HCT116 (cell line): ENCODE measurements around the gene TSPAN13. TPM values are rescaled to one million over a fixed set of nuclear protein-coding genes. Genes with fewer than 3 reads are reported as not detected.

Experiments
- ATAC-seq: fragments of 200-7000 bp; cut with Tn5 transposase; 2 replicates; pipeline ENCODE4 v1.9.1; 2020; ENCODE audit warnings: mild to moderate bottlenecking, moderate library complexity
- BruUV-seq: library from RNA; stranded (reverse); fragments of 400-500 nt; replicated peaks from 2 replicates; lab custom pipeline; 2021; lab: Mats Ljungman, UMichigan
- CTCF ChIA-PET: fragments of 300-600 bp; sonication (Branson Sonifier 250); formaldehyde crosslinking; loops from one replicate; lab custom pipeline; 2021; ENCODE audit warnings: antibody characterized with exemption; lab: Charles Lee
- POLR2A ChIA-PET: fragments of 300-600, 350-600 bp; sonication (Branson Sonifier 250); formaldehyde crosslinking; loops from one replicate; lab custom pipeline; 2021; ENCODE audit warnings: antibody characterized with exemption; lab: Charles Lee
- RAD21 ChIA-PET, 2 experiments: fragments of 300-600 bp; sonication (Branson Sonifier 250); formaldehyde crosslinking; loops; one replicate each; lab custom pipeline; 2023; ENCODE audit warnings: low total read pairs in 2 of 2; ENCODE audit not compliant: uncharacterized antibody in 2 of 2, unreplicated experiment in 2 of 2, low non-redundant PET in 1 of 2; lab: Charles Lee
- DNase-seq: peaks from one replicate; pipeline ENCODE4 v3.0.0-alpha.2; 2010; ENCODE audit warnings: low read depth, low spot score
- H2AFZ ChIP-seq: fragments of 200-600 bp; shearing (Covaris generic), sonication (generic); 2 replicates; pipeline ENCODE4 v1.6.1; 2017; ENCODE audit warnings: low read depth, mixed run types, mixed read lengths, antibody characterized with exemption, low read length; ENCODE audit not compliant: poor library complexity, severe bottlenecking
- H3K27ac ChIP-seq: 2 replicates; pipeline ENCODE4 v1.5.1; 2012; ENCODE audit warnings: low read depth, low read length
- H3K27me3 ChIP-seq: fragments of 200-600 bp; sonication (generic); 2 replicates; pipeline ENCODE4 v1.6.1; 2016; ENCODE audit warnings: mixed run types, low read length, mixed read lengths; ENCODE audit not compliant: insufficient read depth
- H3K36me3 ChIP-seq, 2 experiments: fragments of 200-500 bp in 1 of 2; fragments of 200-600 bp in 1 of 2; sonication (Bioruptor generic) in 1 of 2; sonication (generic) in 1 of 2; 2 replicates each; pipeline versions ENCODE4 v1.5.1 to v1.6.1; 2014 to 2016; ENCODE audit warnings: low read length in 2 of 2, inconsistent platforms in 1 of 2, mixed read lengths in 1 of 2, mixed run types in 1 of 2; ENCODE audit not compliant: insufficient read depth in 2 of 2, control insufficient read depth in 1 of 2
- H3K4me1 ChIP-seq, 2 experiments: fragments of 200-600 bp in 1 of 2; sonication (generic) in 1 of 2; 2 replicates each; pipeline versions ENCODE4 v1.5.1 to v1.6.1; 2012 to 2017; ENCODE audit warnings: low read length in 2 of 2, inconsistent platforms in 1 of 2, mild to moderate bottlenecking in 1 of 2, mixed read lengths in 1 of 2, mixed run types in 1 of 2, moderate library complexity in 1 of 2; ENCODE audit not compliant: insufficient read depth in 2 of 2, control insufficient read depth in 1 of 2
- H3K4me2 ChIP-seq: fragments of 200-600 bp; sonication (generic); 2 replicates; pipeline ENCODE4 v1.6.1; 2017; ENCODE audit warnings: mixed run types, low read length, mixed read lengths
- H3K4me3 ChIP-seq, 2 experiments: fragments of 200-600 bp in 1 of 2; sonication (generic) in 1 of 2; replicated peaks in 1 of 2; 2 replicates each; pipeline ENCODE4 v1.5.1; 2011 to 2016; ENCODE audit warnings: low read length in 2 of 2, control low read depth in 1 of 2, low read depth in 1 of 2, mild to moderate bottlenecking in 1 of 2, mixed read lengths in 1 of 2, mixed run types in 1 of 2
- H3K79me2 ChIP-seq: fragments of 200-600 bp; sonication (generic); 2 replicates; pipeline ENCODE4 v1.6.1; 2017; ENCODE audit warnings: mild to moderate bottlenecking, mixed run types, low read length, moderate library complexity, mixed read lengths; ENCODE audit not compliant: insufficient read depth
- H3K9ac ChIP-seq: fragments of 200-600 bp; sonication (generic); 2 replicates; pipeline ENCODE4 v1.6.1; 2016; ENCODE audit warnings: low read length, mixed read lengths
- H3K9me2 ChIP-seq: fragments of 200-600 bp; sonication (generic), shearing (Covaris generic); 2 replicates; pipeline ENCODE4 v1.6.1; 2017; ENCODE audit warnings: mixed run types, mild to moderate bottlenecking, moderate library complexity; ENCODE audit not compliant: insufficient read depth
- H3K9me3 ChIP-seq, 2 experiments: fragments of 200-500 bp in 1 of 2; fragments of 200-600 bp in 1 of 2; sonication (Bioruptor generic) in 1 of 2; sonication (generic) in 1 of 2; 2 replicates each; pipeline ENCODE4 v1.6.1; 2014 to 2017; ENCODE audit warnings: low read length in 2 of 2, mixed read lengths in 2 of 2, inconsistent platforms in 1 of 2, low read depth in 1 of 2, mild to moderate bottlenecking in 1 of 2, mixed run types in 1 of 2, moderate library complexity in 1 of 2; ENCODE audit not compliant: control insufficient read depth in 1 of 2, insufficient read depth in 1 of 2
- H4K20me1 ChIP-seq: fragments of 200-600 bp; sonication (generic), shearing (Covaris generic); 2 replicates; pipeline ENCODE4 v1.6.1; 2017; ENCODE audit warnings: mixed run types, mild to moderate bottlenecking, moderate library complexity; ENCODE audit not compliant: insufficient read depth
- EGR1 ChIP-seq: IDR thresholded peaks from 2 replicates; pipeline ENCODE4 v1.6.1; 2012; ENCODE audit warnings: low read depth
- EZH2 ChIP-seq: fragments of 200-600 bp; sonication (generic); IDR thresholded peaks from 2 replicates; pipeline ENCODE4 v1.6.1; 2017; ENCODE audit warnings: antibody characterized with exemption, mixed run types
- FOSL1 ChIP-seq: IDR thresholded peaks from 2 replicates; pipeline ENCODE4 v1.6.1; 2012; ENCODE audit warnings: low read depth
- POLR2A ChIP-seq: IDR thresholded peaks from 2 replicates; pipeline ENCODE4 v1.7.0; 2011; ENCODE audit warnings: borderline replicate concordance; ENCODE audit not compliant: insufficient read depth, insufficient read length; ENCODE audit errors: extremely low read depth
- RAD21 ChIP-seq: IDR thresholded peaks from 2 replicates; pipeline ENCODE4 v1.6.1; 2012; ENCODE audit warnings: low read depth, mild to moderate bottlenecking
- ZNF274 ChIP-seq: fragments of 200-500 bp; sonication (Bioruptor generic); IDR thresholded peaks from 2 replicates; pipeline ENCODE4 v1.6.1; 2014; ENCODE audit warnings: mild to moderate bottlenecking, low read depth, low read length, inconsistent platforms
- intact Hi-C: fragments of 100-400 bp; cut with micrococcal nuclease; formaldehyde crosslinking; loops from 2 replicates; pipeline ENCODE4 v1.10.0; 2022
- total RNA-seq: library from RNA; stranded (reverse); gene quantifications from one replicate; pipeline ENCODE4 v1.2.1, GENCODE V29; 2021; ENCODE audit not compliant: unreplicated experiment
- TF ChIP-seq, protein P1 (sequence below): IDR thresholded peaks from 2 replicates; pipeline ENCODE4 v1.6.1; 2011; ENCODE audit warnings: mild to moderate bottlenecking, low read length, moderate library complexity; ENCODE audit not compliant: insufficient replicate concordance; ENCODE audit errors: extremely low read depth
- TF ChIP-seq, protein P2 (sequence below): IDR thresholded peaks from 2 replicates; pipeline ENCODE4 v1.6.1; 2012
- TF ChIP-seq, protein P3 (sequence below), 3 experiments: fragments of 200-600 bp in 1 of 3; sonication (generic) in 1 of 3; IDR thresholded peaks in 2 of 3; conservative IDR thresholded peaks in 1 of 3; 2 replicates each; pipeline ENCODE4 v1.5.1; 2012 to 2017; ENCODE audit warnings: low read depth in 2 of 3, low read length in 2 of 3, antibody characterized with exemption in 1 of 3, borderline replicate concordance in 1 of 3, control low read depth in 1 of 3, mild to moderate bottlenecking in 1 of 3, mixed read lengths in 1 of 3, mixed run types in 1 of 3, moderate library complexity in 1 of 3; ENCODE audit not compliant: insufficient read depth in 1 of 3

TSPAN13 gene
- total RNA-seq, 1 experiment from 2014 or later: 18.5 TPM

DNA sequence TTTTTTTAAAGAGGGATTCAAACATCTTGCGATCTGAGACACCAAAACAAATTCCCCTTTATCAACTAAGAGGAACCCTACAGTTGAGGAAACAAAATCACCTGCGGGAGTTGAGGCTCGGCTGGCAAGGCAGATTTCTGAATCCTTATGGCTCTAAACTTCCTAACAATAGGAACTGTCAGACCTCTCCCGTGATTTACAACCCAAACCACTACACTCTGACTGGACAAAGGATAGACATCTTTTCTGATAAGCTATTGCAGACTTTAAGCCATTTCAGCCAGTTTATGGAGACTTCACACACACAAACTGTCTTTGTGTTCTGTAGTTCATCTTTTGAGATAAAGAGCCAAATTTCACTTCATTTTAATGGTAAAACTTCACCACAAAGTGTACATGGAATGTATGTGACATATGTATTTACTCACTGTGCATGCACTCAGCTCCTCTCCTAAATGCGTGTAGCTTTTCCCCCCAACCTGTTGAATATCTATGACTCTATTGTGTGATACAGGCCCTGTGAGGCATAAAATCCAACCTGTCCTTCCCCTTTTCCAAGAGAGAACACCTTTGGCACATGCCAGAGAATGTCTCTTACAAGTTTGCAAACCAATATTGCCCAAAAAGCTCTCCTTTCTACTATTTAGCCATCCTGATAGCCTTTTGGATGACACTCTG is 15.4 kb upstream of the TSPAN13 start:
- no peak overlapping the region for H3K9ac ChIP-seq
- CTCF ChIA-PET: no interaction called here
- H3K4me2 ChIP-seq: no peak overlapping the region
- H3K9me3 ChIP-seq: no peaks in the 10 kb centered on the region
- RAD21 ChIA-PET: no interaction called here
- no peaks in the 10 kb centered on the region for H3K27me3 ChIP-seq
- no peaks in the 10 kb centered on the region for H4K20me1 ChIP-seq
- ATAC-seq: no peak
- H3K9me2 ChIP-seq: no peaks in the 10 kb centered on the region
- TF ChIP-seq ZNF274 (no peak), EGR1 (no peak), POLR2A (no peak), RAD21 (no peak), FOSL1 (no peak), EZH2 (no peak)
- TF ChIP-seq, protein P1, sequence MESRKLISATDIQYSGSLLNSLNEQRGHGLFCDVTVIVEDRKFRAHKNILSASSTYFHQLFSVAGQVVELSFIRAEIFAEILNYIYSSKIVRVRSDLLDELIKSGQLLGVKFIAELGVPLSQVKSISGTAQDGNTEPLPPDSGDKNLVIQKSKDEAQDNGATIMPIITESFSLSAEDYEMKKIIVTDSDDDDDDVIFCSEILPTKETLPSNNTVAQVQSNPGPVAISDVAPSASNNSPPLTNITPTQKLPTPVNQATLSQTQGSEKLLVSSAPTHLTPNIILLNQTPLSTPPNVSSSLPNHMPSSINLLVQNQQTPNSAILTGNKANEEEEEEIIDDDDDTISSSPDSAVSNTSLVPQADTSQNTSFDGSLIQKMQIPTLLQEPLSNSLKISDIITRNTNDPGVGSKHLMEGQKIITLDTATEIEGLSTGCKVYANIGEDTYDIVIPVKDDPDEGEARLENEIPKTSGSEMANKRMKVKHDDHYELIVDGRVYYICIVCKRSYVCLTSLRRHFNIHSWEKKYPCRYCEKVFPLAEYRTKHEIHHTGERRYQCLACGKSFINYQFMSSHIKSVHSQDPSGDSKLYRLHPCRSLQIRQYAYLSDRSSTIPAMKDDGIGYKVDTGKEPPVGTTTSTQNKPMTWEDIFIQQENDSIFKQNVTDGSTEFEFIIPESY: no peak
- TF ChIP-seq, protein P2, sequence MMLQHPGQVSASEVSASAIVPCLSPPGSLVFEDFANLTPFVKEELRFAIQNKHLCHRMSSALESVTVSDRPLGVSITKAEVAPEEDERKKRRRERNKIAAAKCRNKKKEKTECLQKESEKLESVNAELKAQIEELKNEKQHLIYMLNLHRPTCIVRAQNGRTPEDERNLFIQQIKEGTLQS: no peak
- TF ChIP-seq, protein P3, sequence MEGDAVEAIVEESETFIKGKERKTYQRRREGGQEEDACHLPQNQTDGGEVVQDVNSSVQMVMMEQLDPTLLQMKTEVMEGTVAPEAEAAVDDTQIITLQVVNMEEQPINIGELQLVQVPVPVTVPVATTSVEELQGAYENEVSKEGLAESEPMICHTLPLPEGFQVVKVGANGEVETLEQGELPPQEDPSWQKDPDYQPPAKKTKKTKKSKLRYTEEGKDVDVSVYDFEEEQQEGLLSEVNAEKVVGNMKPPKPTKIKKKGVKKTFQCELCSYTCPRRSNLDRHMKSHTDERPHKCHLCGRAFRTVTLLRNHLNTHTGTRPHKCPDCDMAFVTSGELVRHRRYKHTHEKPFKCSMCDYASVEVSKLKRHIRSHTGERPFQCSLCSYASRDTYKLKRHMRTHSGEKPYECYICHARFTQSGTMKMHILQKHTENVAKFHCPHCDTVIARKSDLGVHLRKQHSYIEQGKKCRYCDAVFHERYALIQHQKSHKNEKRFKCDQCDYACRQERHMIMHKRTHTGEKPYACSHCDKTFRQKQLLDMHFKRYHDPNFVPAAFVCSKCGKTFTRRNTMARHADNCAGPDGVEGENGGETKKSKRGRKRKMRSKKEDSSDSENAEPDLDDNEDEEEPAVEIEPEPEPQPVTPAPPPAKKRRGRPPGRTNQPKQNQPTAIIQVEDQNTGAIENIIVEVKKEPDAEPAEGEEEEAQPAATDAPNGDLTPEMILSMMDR (IDR thresholded peaks at IDR 0.05 in 2 of 3, conservative IDR thresholded peaks at IDR 0.05 in 1 of 3; ENCODE audit: borderline replicate concordance in 1 of 3, insufficient read depth in 1 of 3, low read depth in 2 of 3, low read length in 2 of 3): no peak
- no TSS peak for BruUV-seq
- no peak overlapping the region for H3K27ac ChIP-seq
- intact Hi-C loops: no loop called here
- no peak for DNase-seq
- no peaks in the 10 kb centered on the region for H3K36me3 ChIP-seq
- H3K4me1 ChIP-seq: peaks cover 0 to 11% of the 10 kb centered on the region in 2 experiments; a peak in 2 of 4 replicates
- H3K79me2 ChIP-seq: no peaks in the 10 kb centered on the region
- no peak overlapping the region for H3K4me3 ChIP-seq
- H2AFZ ChIP-seq: no peak overlapping the region
- POLR2A ChIA-PET: no interaction called here
